Measurements from ENCODE around the gene KIDINS220. TPM values are rescaled to one million over a fixed set of nuclear protein-coding genes. Genes with fewer than 3 reads are reported as not detected.

Gene KIDINS220
- total and polyA plus RNA-seq, 9 donors, result 33.8 to 96.9 (median 66.7) TPM

- no peak overlapping the region for H3K4me3 ChIP-seq
- no peaks in the 10 kb centered on the region for H3K4me1 ChIP-seq (ENCODE audit: insufficient read depth)
- no peaks in the 10 kb centered on the region for H3K9me3 ChIP-seq
- intact Hi-C loops (cut with DNase I), result no loop called here
- no peak for DNase-seq
- no peaks in the 10 kb centered on the region for H3K27me3 ChIP-seq
- 96 to 99% (median 98%) methylated on average over 4 of the region's 4 CpGs for WGBS, 3 donors
- TF ChIP-seq POLR2A (IDR thresholded peaks at IDR 0.05), result no peak
- TF ChIP-seq EP300 (IDR thresholded peaks at IDR 0.05), result no peak
- TF ChIP-seq CTCF (IDR thresholded peaks at IDR 0.05), result no peak
- no peaks in the 10 kb centered on the region for H3K36me3 ChIP-seq
- H3K27ac ChIP-seq, result no peak overlapping the region
Observed at GRCh38 chr2:8884812-8885211, 47.4 kb upstream of the KIDINS220 start.

GRCh38 chr2:8882094-8882493 is 44.7 kb upstream of the KIDINS220 start:
- no peak for TF ChIP-seq POLR2A (IDR thresholded peaks at IDR 0.05)
- TF ChIP-seq CTCF (IDR thresholded peaks at IDR 0.05), result no peak
- TF ChIP-seq EP300 (IDR thresholded peaks at IDR 0.05), result no peak
- intact Hi-C loops (cut with DNase I), result no loop called here
- DNase-seq, result no peak
- no peak overlapping the region for H3K4me3 ChIP-seq
- H3K27me3 ChIP-seq, result no peaks in the 10 kb centered on the region
- H3K4me1 ChIP-seq (ENCODE audit: insufficient read depth), result no peaks in the 10 kb centered on the region
- 73 to 81% (median 81%) methylated on average over 5 of the region's 5 CpGs for WGBS, 3 donors
- H3K36me3 ChIP-seq, result no peaks in the 10 kb centered on the region
- H3K9me3 ChIP-seq, result no peaks in the 10 kb centered on the region
- no peak overlapping the region for H3K27ac ChIP-seq

GRCh38 chr2:8877894-8878293 is 40.5 kb upstream of the KIDINS220 start:
- 93 to 97% (median 94%) methylated on average over 4 of the region's 4 CpGs for WGBS, 3 donors

GRCh38 chr2:8877332-8877731 is 39.9 kb upstream of the KIDINS220 start:
- no peaks in the 10 kb centered on the region for H3K4me1 ChIP-seq (ENCODE audit: insufficient read depth)
- H3K4me3 ChIP-seq, result no peak overlapping the region
- no peak for TF ChIP-seq POLR2A (IDR thresholded peaks at IDR 0.05)
- no peak for TF ChIP-seq EP300 (IDR thresholded peaks at IDR 0.05)
- no peak for TF ChIP-seq CTCF (IDR thresholded peaks at IDR 0.05)
- H3K27me3 ChIP-seq, result no peaks in the 10 kb centered on the region
- no peak for DNase-seq
- WGBS, 3 donors, result 82 to 89% (median 84%) methylated on average over 4 of the region's 4 CpGs
- H3K27ac ChIP-seq, result no peak overlapping the region
- no peaks in the 10 kb centered on the region for H3K9me3 ChIP-seq
- H3K36me3 ChIP-seq, result no peaks in the 10 kb centered on the region
- intact Hi-C loops (cut with DNase I), result no loop called here

More at GRCh38 chr2:8877894-8878293, 40.5 kb upstream of the KIDINS220 start:
- H3K36me3 ChIP-seq, result no peaks in the 10 kb centered on the region
- H3K27me3 ChIP-seq, result no peaks in the 10 kb centered on the region
- TF ChIP-seq CTCF (IDR thresholded peaks at IDR 0.05), result no peak
- no peak for TF ChIP-seq POLR2A (IDR thresholded peaks at IDR 0.05)
- TF ChIP-seq EP300 (IDR thresholded peaks at IDR 0.05), result no peak
- no peak overlapping the region for H3K4me3 ChIP-seq
- intact Hi-C loops (cut with DNase I), result no loop called here
- DNase-seq, result no peak
- no peaks in the 10 kb centered on the region for H3K4me1 ChIP-seq (ENCODE audit: insufficient read depth)
- no peaks in the 10 kb centered on the region for H3K9me3 ChIP-seq
- no peak overlapping the region for H3K27ac ChIP-seq

- no peaks in the 10 kb centered on the region for H3K9me3 ChIP-seq
- no peak for DNase-seq
- TF ChIP-seq POLR2A (IDR thresholded peaks at IDR 0.05), result no peak
- no peak for TF ChIP-seq CTCF (IDR thresholded peaks at IDR 0.05)
- no peak for TF ChIP-seq EP300 (IDR thresholded peaks at IDR 0.05)
- H3K4me3 ChIP-seq, result no peak overlapping the region
- H3K36me3 ChIP-seq, result no peaks in the 10 kb centered on the region
- no peaks in the 10 kb centered on the region for H3K27me3 ChIP-seq
- no peaks in the 10 kb centered on the region for H3K4me1 ChIP-seq (ENCODE audit: insufficient read depth)
- intact Hi-C loops (cut with DNase I), result no loop called here
- H3K27ac ChIP-seq, result no peak overlapping the region
Observed at GRCh38 chr2:8876628-8877027, 39.2 kb upstream of the KIDINS220 start.

Measured in ovary (tissue), 9 donors.